ENCODE results near the gene OPN4.
A peak's percentile ranks its signal among the peaks of the same experiment; 100 is the strongest.

The OPN4 gene

DNA sequence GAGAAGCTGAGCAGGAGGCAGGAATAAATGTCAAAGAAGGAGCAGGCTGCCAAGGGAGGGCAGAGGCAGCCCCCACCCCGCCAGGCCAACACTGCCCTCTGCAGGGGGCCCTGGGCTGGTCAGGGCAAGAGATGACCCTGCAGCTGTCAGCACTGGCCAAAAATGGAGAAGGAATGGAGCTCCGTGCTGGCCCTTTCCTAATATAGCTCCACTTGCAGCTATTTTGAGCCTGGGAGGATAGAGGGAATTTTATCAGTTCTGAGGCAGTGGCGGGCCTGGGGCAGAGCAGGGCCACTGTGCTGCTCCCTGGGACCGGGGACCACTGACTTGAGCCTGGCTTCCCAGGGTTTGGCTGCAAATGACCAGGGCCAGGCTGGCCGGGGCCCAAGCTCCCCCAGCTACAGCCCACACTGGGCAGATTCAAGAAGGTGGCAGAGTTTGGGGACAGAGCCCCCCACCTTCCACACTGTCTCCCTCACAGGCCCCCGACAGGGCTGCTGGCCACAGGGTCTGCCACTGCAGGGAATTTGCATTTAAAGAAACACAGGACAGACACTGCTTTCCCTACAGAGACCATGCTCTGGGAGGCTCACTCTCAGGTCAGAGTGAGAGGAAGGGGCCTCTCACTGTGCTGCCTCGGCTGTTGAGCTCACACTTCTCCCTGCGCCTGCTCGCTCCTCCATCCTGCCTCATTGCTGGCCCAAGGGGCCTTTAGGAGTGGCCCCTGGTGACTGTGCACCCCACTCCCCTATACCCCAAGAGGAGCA lies 30.2 kb downstream of the OPN4 start:
- DNase-seq = no peak

- DNase-seq = no peak
Observed at GRCh38 chr10:86685416-86685815, 31.1 kb downstream of the OPN4 start.

DNA sequence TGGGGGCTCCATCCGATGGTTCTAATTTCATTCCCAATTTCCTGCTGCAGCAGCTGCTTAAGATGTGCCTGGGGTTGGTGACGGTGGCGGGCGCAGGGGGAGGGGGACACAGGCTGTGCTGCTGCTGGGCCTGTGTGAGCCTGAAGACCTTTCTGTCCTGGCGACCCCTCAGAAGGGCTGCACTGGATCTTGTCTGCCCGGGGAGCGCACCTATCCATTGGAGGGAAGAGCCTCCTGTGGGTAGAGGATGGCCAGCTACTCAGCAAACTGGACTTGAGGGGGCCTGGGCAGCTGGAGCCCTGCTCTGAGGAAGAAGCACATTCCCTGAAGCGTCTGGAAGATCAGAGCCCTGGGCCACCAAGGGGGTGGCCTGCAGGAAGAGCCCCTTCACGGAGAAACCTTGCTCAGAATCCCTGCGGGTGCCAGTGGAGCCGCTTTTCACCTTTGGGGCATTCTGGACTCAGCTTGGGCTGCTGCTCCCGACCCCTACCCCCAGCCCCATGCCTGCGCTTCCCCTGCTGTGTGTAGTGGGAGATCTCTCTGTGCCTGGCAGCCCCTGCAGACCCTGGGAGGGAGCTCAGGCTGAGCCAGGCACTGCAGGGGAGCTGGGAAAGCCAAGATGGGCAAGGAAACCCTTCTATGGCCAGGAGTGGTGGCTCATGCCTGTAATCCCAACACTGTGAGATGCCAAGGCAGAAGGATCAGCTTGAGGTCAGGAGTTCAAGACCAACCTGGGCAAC lies 31.7 kb downstream of the OPN4 start:
- DNase-seq = no peak

DNA sequence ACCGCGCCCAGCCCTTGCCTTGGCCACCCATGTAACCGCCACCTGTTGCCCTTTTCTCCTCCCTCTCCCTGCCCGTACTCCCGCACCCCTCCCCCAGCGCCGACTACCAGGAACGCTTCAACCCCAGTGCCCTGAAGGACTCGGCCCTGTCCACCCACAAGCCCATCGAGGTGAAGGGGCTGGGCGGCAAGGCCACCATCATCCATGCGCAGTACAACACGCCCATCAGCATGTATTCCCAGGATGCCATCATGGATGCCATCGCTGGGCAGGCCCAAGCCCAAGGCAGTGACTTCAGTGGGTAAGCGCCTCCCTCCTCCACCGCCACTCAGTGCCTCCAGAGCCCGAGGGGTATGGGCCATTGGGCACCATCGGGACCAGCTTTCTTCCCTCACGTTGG lies 32.6 kb downstream of the OPN4 start:
- DNase-seq = no peak

- DNase-seq = peak; percentile 88
Observed at GRCh38 chr10:86687750-86688149, 33.4 kb downstream of the OPN4 start.

DNA sequence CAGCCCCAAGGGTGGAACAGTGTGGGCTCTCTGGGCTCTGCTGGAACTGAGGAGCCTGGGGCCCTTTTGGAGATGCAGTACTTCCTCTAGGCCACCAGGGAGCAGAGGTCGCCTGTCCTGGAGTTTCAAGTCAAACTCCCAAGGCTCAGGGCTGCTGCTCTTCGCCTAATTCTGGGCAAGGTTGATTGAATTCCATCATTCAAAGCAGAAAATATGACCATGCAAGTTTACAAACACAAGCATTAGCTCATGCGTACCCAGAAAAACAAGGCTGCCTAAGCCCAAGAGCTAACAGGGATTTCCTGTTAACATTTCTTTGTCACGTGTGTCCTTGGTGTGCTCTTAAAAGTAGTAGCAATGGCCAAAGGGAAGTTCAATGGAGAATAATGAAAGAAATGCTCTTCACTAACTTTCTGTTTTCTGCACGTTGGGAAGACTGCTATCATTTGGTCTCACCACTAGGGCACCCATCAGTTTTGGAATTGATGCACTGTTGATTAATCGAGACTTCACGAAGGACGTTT lies 34.1 kb downstream of the OPN4 start:
- DNase-seq = peak; percentile 64

DNA sequence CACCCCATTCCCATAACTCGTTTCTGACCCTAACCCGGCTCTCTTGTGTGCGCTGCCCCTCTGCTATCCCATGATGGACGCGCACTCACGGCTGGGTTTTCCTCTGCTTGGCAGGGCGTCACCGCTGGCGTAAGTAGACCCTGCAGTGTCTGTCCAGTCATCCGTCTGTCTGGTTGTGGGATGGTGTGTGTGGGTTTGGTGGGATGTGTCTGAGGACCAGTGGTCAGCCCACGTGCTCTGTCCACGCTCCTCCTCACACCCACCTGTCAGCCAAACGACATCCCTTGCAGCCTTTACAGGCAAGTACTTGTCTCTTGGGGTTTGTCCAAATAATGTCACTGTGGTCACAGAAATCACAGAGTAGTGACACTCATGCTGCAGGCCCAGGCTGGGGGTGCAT lies 34.8 kb downstream of the OPN4 start:
- DNase-seq = no peak

GRCh38 chr10:86690231-86690630 lies 35.9 kb downstream of the OPN4 start:
- DNase-seq = no peak

DNA sequence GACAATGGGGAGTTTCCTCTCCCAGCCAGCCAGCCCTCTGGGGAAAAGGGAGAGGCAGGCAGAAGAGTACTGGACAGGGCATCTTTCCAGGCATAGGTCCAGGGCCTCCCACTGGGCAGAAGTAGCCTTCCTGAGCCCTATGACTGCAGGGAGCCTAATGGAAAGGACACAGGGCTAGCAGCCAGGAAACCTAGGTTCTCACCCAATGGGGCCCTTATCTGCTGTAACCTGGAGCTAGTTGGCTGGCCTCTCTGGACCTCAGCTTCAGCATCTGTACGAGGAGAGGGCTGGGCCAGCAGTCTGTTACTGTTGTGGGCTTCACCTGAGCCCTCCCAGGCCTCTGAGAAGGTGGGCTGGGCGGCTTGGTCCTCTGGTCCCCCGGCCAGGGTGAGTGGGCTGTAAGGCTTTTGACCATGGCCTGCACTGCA lies 36.3 kb downstream of the OPN4 start:
- no peak for DNase-seq

- no peak for DNase-seq
Observed at GRCh38 chr10:86691333-86692022, 37.1 kb downstream of the OPN4 start.

DNA sequence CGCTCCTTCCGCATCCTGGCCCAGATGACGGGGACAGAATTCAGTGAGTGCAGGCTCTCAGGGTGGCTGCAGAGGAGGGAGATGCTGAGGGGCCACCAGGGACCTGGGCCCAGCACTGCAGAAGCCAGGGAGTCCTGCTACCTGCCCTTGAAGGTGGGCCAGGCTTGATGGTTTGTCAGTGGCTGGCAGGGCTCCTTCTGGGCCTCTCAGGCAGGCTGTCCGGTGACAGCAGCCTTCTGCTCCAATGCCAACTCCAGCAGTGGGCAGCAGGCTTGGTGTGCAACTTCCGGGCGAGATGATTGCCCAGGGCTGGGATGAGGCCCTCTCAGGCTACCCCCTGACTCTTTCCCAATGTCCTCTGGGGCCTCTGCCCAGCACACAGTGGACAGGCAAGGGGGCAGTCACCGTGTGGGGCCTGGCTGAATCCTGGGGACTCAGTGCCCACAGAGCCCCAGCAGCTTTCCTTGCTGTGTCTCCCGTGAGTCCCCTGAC lies 37.7 kb downstream of the OPN4 start:
- no peak for DNase-seq

DNA sequence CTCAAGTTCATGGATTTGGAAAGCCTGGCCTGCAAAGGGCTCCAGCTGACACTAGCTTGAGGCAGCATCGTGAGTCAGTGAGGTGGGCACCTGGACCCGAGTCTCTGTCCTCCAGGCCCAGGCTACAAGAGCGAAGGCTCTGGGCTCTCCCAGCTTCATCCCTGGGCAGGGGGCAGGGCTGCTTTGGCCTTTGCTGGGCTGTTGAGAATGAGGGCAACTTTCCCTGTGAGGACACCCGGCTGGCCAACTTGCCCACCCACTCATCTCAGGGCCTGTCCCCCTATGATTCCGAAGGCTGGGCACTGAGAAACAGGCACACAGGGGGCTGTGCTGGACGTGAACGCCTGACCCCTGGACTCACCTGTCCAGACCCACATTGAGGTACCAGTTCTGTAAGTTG lies 38.3 kb downstream of the OPN4 start:
- DNase-seq = no peak

GRCh38 chr10:86693275-86693674 lies 38.9 kb downstream of the OPN4 start:
- DNase-seq = no peak

GRCh38 chr10:86693721-86694369 lies 39.5 kb downstream of the OPN4 start:
- DNase-seq = peak; percentile 53

DNA sequence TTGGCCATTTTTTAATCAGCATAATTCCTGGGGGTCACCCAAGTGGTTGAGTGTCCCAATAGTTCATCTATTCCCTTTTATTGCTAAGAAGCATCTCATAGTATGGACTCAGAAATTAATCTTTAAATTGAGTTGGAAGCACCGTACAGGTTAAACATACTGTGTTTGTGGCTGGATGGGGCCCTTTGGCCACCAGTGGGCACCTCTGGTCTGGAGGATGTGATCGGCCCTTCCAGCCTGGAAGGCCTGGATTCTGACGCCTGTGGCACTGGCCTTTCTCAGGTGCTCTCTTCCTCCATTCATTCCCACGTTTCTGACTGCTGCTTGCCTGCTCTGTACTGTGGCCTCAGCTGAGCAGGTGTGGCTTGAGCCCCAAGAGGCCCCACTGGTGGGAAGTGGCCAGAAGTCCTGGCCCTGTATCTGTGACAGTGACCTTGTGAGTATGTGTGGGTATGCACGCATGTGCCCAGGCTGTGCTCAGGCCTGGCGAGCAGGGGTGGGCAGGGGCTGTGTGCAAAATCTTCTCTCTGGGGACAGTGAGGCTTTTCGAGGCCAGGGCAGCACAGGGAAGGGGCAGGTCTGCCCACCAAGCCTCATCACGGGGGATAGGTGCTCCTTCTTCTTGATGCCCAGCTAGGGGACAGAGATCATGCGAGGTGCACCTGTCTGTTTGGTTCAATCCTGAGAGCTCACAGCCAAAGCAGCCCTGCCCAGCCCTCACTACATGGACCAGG lies 44.0 kb downstream of the OPN4 start:
- no peak for DNase-seq

GRCh38 chr10:86699125-86699524 lies 44.8 kb downstream of the OPN4 start:
- DNase-seq = no peak

- DNase-seq = no peak
Observed at GRCh38 chr10:86699541-86699940, 45.2 kb downstream of the OPN4 start.

GRCh38 chr10:86699991-86700840 lies 45.9 kb downstream of the OPN4 start:
- no peak for DNase-seq

DNA sequence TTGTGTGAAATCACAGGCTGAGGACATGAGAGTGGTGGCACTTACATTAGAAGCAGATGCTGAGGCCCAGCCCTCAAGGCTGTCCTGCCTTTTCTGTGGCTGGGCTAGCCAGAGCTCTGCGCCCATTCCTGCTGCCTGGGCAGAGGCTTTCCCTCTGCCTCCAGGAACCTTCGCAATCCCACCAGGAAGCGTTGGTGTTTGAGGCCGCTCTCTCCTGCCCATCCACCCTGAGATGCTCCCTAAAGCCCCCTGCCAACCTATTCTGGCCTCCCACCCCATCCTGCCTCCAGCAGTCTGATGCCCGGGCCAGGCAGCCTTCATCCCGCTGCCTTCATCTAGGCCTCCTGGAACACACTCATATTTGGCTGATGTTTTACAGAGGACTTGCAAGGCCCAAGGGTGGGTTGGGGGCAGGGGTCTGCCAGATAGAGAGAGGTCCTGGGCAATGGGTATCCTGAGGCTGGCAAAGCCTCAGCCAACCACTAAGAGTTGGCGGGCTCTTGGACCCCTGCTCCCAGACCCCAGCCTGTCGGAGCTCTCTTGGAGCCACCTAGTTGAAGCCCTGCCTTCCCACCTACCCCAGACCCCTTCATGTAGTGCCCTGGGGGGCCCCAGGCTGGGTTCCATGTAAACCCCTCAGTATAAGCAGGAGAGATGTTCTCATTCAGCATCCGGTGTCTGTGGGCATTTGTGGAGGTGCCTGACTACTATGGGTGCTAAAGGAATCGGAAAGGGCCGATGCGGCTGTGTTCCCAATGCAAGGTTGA lies 46.7 kb downstream of the OPN4 start:
- no peak for DNase-seq

- DNase-seq = no peak
Observed at GRCh38 chr10:86703176-86703575, 48.8 kb downstream of the OPN4 start.

Measured in fibroblast of skin of right quadriceps (primary cell).